ENCODE results near the gene PPFIA3. TPM values are rescaled to one million over a fixed set of nuclear protein-coding genes. Genes with fewer than 3 reads are reported as not detected.
A peak's percentile ranks its signal among the peaks of the same experiment; 100 is the strongest.

The PPFIA3 gene
- total and polyA plus RNA-seq, 2 of the 8 experiments (the other 6 are each of a cell fraction or from before 2014, with no cell fraction given) = 15.9 to 25.3 TPM

DNA sequence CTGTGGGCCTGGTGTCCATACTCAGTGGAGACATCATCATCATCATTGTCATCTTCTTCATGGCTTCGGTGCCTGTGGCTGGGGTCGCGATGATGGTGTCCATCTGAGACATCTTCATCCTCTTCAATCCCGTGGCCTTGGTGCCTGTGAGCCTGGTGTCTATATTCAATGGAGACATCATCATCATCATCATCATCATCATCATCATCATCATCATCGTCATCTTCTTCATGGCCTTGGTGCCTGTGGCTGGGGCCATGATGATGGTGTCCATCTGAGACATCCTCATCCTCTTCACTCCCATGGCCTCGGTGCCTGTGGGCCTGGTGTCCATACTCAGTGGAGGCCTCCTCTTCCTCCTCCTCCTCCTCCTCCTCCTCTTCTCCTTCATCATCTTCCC lies 34.9 kb downstream of the PPFIA3 start:
- H3K14ac ChIP-seq (ENCODE audit: insufficient read length) = no peak overlapping the region
- H4K20me1 ChIP-seq (replicated peaks in 1 of 2; ENCODE audit: control insufficient read depth in 1 of 2, insufficient read depth in 2 of 2, low read length in 2 of 2) = no peaks in the 10 kb centered on the region
- peak overlapping the region; percentile 45; the same call in 1 of the 2 replicates for H2BK12ac ChIP-seq (ENCODE audit: low read depth, low read length)
- H3K27ac ChIP-seq (ENCODE audit: low read depth, low read length) = no peak overlapping the region
- H2BK15ac ChIP-seq (ENCODE audit: low read length) = peak overlapping the region; percentile 82; the same call in 1 of the 2 replicates
- H3K36me3 ChIP-seq (ENCODE audit: control insufficient read depth in 2 of 4, insufficient read depth in 4 of 4, low read length in 3 of 4) = no peaks in the 10 kb centered on the region
- H3K79me2 ChIP-seq (ENCODE audit: control insufficient read depth in 1 of 2, insufficient read depth in 2 of 2, low read length in 2 of 2) = no peaks in the 10 kb centered on the region
- no peak overlapping the region for H3K9ac ChIP-seq (replicated peaks in 1 of 4; ENCODE audit: extremely low read depth in 1 of 4, low read depth in 3 of 4, low read length in 3 of 4)
- CTCF ChIA-PET (ENCODE audit: partially characterized antibody) = interaction anchor here (2.0 to 2.2 kb wide), 2 partner anchors 8 to 57 kb away, joined by 8 to 9 read pairs; no protein-coding TSS in a partner anchor
- H4K91ac ChIP-seq (replicated peaks; ENCODE audit: insufficient read length, low read length) = peak overlapping the region; percentile 61
- peaks cover 0 to 14% (median 9%) of the 10 kb centered on the region in 4 experiments; a peak in 4 of 7 replicates for H3K27me3 ChIP-seq (replicated peaks in 1 of 4; ENCODE audit: control insufficient read depth in 3 of 4, extremely low read depth in 1 of 4, insufficient read depth in 3 of 4, low read length in 3 of 4)
- H2AK5ac ChIP-seq (ENCODE audit: low read depth, low read length) = peak overlapping the region; percentile 58
- H4K5ac ChIP-seq (ENCODE audit: insufficient read length, low read depth, low read length) = no peak overlapping the region
- H3K4me1 ChIP-seq (replicated peaks in 1 of 4; ENCODE audit: control insufficient read depth in 3 of 4, insufficient read depth in 4 of 4, low read length in 3 of 4) = peaks cover 0 to 26% (median 16%) of the 10 kb centered on the region in 4 experiments; a peak in 6 of 7 replicates
- H3K4me2 ChIP-seq (ENCODE audit: insufficient read depth in 1 of 2, low read depth in 2 of 2, low read length in 2 of 2) = no peak overlapping the region; a peak in 1 of 4 replicates
- no peaks in the 10 kb centered on the region for H3K79me1 ChIP-seq (ENCODE audit: low read depth, low read length)
- no peaks in the 10 kb centered on the region for H3K9me3 ChIP-seq (ENCODE audit: insufficient read depth in 2 of 2, low read depth in 1 of 2, low read length in 1 of 2)
- no peak overlapping the region for H3K4ac ChIP-seq (replicated peaks; ENCODE audit: insufficient read length, low read depth, low read length)
- H2BK5ac ChIP-seq (ENCODE audit: low read depth, low read length) = no peak overlapping the region
- no peak overlapping the region for H3K23ac ChIP-seq (ENCODE audit: insufficient read length)
- FAIRE-seq (no peak), DNase-seq (ENCODE audit: low read depth in 1 of 2, low spot score in 2 of 2) (no peak)
- H2BK120ac ChIP-seq (replicated peaks; ENCODE audit: low read depth, low read length) = no peak overlapping the region
- H3K56ac ChIP-seq (replicated peaks; ENCODE audit: insufficient read length, low read depth, low read length) = no peak overlapping the region
- no peak overlapping the region for H2AFZ ChIP-seq (ENCODE audit: low read length)
- H3K23me2 ChIP-seq (ENCODE audit: low read depth, low read length) = peaks cover 27% of the 10 kb centered on the region
- no peak overlapping the region for H3K4me3 ChIP-seq (ENCODE audit: extremely low read depth in 1 of 4, insufficient read depth in 2 of 4, low read depth in 3 of 4, low read length in 4 of 4)
- no peak overlapping the region for H2BK20ac ChIP-seq (ENCODE audit: low read length)
- no peak overlapping the region; the same call in 1 of the 2 replicates for H4K8ac ChIP-seq (ENCODE audit: extremely low read depth, insufficient read depth, low read length)
- POLR2A ChIA-PET (ENCODE audit: partially characterized antibody) = no interaction called here
- 89% methylated on average over 6 of the region's 6 CpGs; no CpG with 5 or more reads in 1 of the 2 experiments for WGBS, 2 experiments (ENCODE audit: extremely low coverage in 1 of 2, insufficient coverage in 1 of 2, insufficient read length in 1 of 2, insufficient replicate concordance in 2 of 2, low coverage in 1 of 2, low lambda C conversion rate in 2 of 2, missing lambda C conversion rate in 1 of 2)
- no peak overlapping the region for H3K18ac ChIP-seq (ENCODE audit: extremely low read depth, low read length)
- no peak for TF ChIP-seq GABPA (IDR thresholded peaks at IDR 0.05; ENCODE audit: borderline replicate concordance, insufficient read depth, low read length)
- no peak for TF ChIP-seq TBP (IDR thresholded peaks at IDR 0.05; ENCODE audit: low read depth, low read length)
- no peak for TF ChIP-seq BCL11A (IDR thresholded peaks at IDR 0.05; ENCODE audit: low read depth in 2 of 2, low read length in 2 of 2)
- TF ChIP-seq HDAC6 (IDR thresholded peaks at IDR 0.05; ENCODE audit: low read depth, low read length) = no peak
- TF ChIP-seq CREB1 (IDR thresholded peaks at IDR 0.05) = no peak
- TF ChIP-seq, protein P1, sequence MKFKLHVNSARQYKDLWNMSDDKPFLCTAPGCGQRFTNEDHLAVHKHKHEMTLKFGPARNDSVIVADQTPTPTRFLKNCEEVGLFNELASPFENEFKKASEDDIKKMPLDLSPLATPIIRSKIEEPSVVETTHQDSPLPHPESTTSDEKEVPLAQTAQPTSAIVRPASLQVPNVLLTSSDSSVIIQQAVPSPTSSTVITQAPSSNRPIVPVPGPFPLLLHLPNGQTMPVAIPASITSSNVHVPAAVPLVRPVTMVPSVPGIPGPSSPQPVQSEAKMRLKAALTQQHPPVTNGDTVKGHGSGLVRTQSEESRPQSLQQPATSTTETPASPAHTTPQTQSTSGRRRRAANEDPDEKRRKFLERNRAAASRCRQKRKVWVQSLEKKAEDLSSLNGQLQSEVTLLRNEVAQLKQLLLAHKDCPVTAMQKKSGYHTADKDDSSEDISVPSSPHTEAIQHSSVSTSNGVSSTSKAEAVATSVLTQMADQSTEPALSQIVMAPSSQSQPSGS (IDR thresholded peaks at IDR 0.05; ENCODE audit: low read length) = no peak
- no peak for TF ChIP-seq KDM5A (IDR thresholded peaks at IDR 0.05; ENCODE audit: low read length)
- TF ChIP-seq, protein P2, sequence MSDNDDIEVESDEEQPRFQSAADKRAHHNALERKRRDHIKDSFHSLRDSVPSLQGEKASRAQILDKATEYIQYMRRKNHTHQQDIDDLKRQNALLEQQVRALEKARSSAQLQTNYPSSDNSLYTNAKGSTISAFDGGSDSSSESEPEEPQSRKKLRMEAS (IDR thresholded peaks at IDR 0.05) = no peak
- no peak for TF ChIP-seq SIRT6 (IDR thresholded peaks at IDR 0.05; ENCODE audit: low read length)
- no peak for TF ChIP-seq ASH2L (IDR thresholded peaks at IDR 0.05; ENCODE audit: low read length)
- no peak for TF ChIP-seq TAF1 (IDR thresholded peaks at IDR 0.05; ENCODE audit: low read depth, low read length)

All from H1 (cell line).